ENCODE measurements around the gene TMEM229B.

DNA sequence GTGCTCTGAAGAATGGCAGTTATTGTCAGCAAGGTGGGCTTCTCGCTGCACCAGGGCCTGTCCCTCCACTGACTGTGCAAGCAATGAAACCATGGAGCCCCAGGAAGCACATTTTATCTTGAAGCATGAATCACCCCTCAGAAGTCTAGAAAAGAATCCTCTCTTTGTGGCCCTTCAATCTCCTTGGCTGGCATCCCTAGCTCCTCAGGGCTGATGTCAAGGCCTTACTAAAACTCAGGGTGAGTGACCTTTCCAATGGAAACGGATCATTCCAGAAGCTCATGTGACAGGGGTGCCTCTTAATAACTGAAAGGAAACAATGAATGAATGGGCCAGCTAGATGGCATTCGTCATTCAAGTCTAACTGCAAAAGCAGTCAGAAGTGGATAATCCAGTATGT, 22.3 kb upstream of the TMEM229B start:
- TF ChIP-seq, protein P1, sequence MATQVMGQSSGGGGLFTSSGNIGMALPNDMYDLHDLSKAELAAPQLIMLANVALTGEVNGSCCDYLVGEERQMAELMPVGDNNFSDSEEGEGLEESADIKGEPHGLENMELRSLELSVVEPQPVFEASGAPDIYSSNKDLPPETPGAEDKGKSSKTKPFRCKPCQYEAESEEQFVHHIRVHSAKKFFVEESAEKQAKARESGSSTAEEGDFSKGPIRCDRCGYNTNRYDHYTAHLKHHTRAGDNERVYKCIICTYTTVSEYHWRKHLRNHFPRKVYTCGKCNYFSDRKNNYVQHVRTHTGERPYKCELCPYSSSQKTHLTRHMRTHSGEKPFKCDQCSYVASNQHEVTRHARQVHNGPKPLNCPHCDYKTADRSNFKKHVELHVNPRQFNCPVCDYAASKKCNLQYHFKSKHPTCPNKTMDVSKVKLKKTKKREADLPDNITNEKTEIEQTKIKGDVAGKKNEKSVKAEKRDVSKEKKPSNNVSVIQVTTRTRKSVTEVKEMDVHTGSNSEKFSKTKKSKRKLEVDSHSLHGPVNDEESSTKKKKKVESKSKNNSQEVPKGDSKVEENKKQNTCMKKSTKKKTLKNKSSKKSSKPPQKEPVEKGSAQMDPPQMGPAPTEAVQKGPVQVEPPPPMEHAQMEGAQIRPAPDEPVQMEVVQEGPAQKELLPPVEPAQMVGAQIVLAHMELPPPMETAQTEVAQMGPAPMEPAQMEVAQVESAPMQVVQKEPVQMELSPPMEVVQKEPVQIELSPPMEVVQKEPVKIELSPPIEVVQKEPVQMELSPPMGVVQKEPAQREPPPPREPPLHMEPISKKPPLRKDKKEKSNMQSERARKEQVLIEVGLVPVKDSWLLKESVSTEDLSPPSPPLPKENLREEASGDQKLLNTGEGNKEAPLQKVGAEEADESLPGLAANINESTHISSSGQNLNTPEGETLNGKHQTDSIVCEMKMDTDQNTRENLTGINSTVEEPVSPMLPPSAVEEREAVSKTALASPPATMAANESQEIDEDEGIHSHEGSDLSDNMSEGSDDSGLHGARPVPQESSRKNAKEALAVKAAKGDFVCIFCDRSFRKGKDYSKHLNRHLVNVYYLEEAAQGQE (IDR thresholded peaks at IDR 0.05; ENCODE audit: borderline replicate concordance), result no peak
- no peak for TF ChIP-seq POLR2AphosphoS5 (IDR thresholded peaks at IDR 0.05)
- TF ChIP-seq, protein P2, sequence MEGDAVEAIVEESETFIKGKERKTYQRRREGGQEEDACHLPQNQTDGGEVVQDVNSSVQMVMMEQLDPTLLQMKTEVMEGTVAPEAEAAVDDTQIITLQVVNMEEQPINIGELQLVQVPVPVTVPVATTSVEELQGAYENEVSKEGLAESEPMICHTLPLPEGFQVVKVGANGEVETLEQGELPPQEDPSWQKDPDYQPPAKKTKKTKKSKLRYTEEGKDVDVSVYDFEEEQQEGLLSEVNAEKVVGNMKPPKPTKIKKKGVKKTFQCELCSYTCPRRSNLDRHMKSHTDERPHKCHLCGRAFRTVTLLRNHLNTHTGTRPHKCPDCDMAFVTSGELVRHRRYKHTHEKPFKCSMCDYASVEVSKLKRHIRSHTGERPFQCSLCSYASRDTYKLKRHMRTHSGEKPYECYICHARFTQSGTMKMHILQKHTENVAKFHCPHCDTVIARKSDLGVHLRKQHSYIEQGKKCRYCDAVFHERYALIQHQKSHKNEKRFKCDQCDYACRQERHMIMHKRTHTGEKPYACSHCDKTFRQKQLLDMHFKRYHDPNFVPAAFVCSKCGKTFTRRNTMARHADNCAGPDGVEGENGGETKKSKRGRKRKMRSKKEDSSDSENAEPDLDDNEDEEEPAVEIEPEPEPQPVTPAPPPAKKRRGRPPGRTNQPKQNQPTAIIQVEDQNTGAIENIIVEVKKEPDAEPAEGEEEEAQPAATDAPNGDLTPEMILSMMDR (IDR thresholded peaks at IDR 0.05; ENCODE audit: poor library complexity, severe bottlenecking), result no peak
- no peak for TF ChIP-seq MXI1 (conservative IDR thresholded peaks at IDR 0.05; ENCODE audit: poor library complexity, severe bottlenecking)
- no peak for TF ChIP-seq EP300 (conservative IDR thresholded peaks at IDR 0.05; ENCODE audit: poor library complexity, severe bottlenecking)
- TF ChIP-seq EZH2 (IDR thresholded peaks at IDR 0.05; ENCODE audit: borderline replicate concordance, insufficient read depth, low read length, poor library complexity, severe bottlenecking), result no peak
- TF ChIP-seq TAF1 (IDR thresholded peaks at IDR 0.05; ENCODE audit: low read depth), result no peak

Data from neural cell (in vitro differentiated cells).